T-cell (primary cell): ENCODE measurements around the gene RTL3. TPM values are rescaled to one million over a fixed set of nuclear protein-coding genes. Genes with fewer than 3 reads are reported as not detected.
A peak's percentile ranks its signal among the peaks of the same experiment; 100 is the strongest.

Experiments
- ATAC-seq, 4 experiments: fragments of 200-7000 bp in 3 of 4; fragments of 150-1000 bp in 1 of 4; cut with Tn5 transposase; replicated peaks in 1 of 4; 1 replicate in 3 of 4; 2 replicates in 1 of 4; pipeline ENCODE4 v1.10.0; 2021; ENCODE audit warnings: moderate library complexity in 3 of 4, mild to moderate bottlenecking in 2 of 4, moderate number of reproducible peaks in 1 of 4
- CTCF ChIA-PET, 2 donors: fragments of 300-600 bp; sonication (Branson Sonifier 250); formaldehyde crosslinking; loops; one replicate each; lab custom pipeline; 2022; ENCODE audit warnings: antibody characterized with exemption in 2 of 2; lab: Charles Lee
- POLR2A ChIA-PET, 2 donors: fragments of 300-600 bp; sonication (Branson Sonifier 250); formaldehyde crosslinking; loops; one replicate each; lab custom pipeline; 2022; ENCODE audit warnings: antibody characterized with exemption in 2 of 2; lab: Charles Lee
- DNase-seq, 35 experiments: peaks; one replicate each; pipeline versions ENCODE4 v3.0.0 to v3.0.0-alpha.2; 2013 to 2023
- H3K27ac ChIP-seq: one replicate; pipeline ENCODE4 v1.5.1; 2013; ENCODE audit warnings: low read length
- H3K27me3 ChIP-seq, 2 experiments: replicated peaks in 1 of 2; 1 replicate in 1 of 2; 2 replicates in 1 of 2; pipeline versions ENCODE4 v1.6.1 to v1.7.0; 2013; ENCODE audit warnings: low read length in 1 of 2, mixed read lengths in 1 of 2; ENCODE audit not compliant: control insufficient read depth in 2 of 2, insufficient read depth in 2 of 2; ENCODE audit errors: extremely low read depth in 1 of 2
- H3K36me3 ChIP-seq, 2 donors: 1 replicate in 1 of 2; 2 replicates in 1 of 2; pipeline versions ENCODE4 v1.6.1 to v1.7.0; 2013; ENCODE audit warnings: low read length in 1 of 2; ENCODE audit not compliant: control insufficient read depth in 2 of 2, insufficient read depth in 1 of 2; ENCODE audit errors: extremely low read depth in 1 of 2
- H3K4me1 ChIP-seq, 2 experiments: 1 replicate in 1 of 2; 2 replicates in 1 of 2; pipeline versions ENCODE4 v1.6.1 to v1.7.0; 2013; ENCODE audit warnings: low read length in 2 of 2, mixed read lengths in 1 of 2; ENCODE audit not compliant: insufficient read depth in 2 of 2, control insufficient read depth in 1 of 2; ENCODE audit errors: extremely low read depth in 1 of 2
- H3K4me3 ChIP-seq, 2 donors: 1 replicate in 1 of 2; 2 replicates in 1 of 2; pipeline versions ENCODE4 v1.5.1 to v1.7.0; 2013; ENCODE audit warnings: mild to moderate bottlenecking in 2 of 2, low read length in 1 of 2, moderate library complexity in 1 of 2; ENCODE audit not compliant: control insufficient read depth in 1 of 2; ENCODE audit errors: extremely low read depth in 1 of 2
- H3K9me3 ChIP-seq: 2 replicates; pipeline ENCODE4 v1.7.0; 2013
- H3K27ac Mint-ChIP-seq, 2 donors: one replicate each; pipeline ENCODE4 v1.8.0; 2020 to 2021; ENCODE audit warnings: mild to moderate bottlenecking in 2 of 2, mixed read lengths in 2 of 2
- H3K27me3 Mint-ChIP-seq, 2 donors: one replicate each; pipeline ENCODE4 v1.8.0; 2021 to 2022; ENCODE audit warnings: mixed read lengths in 2 of 2
- H3K36me3 Mint-ChIP-seq: one replicate; pipeline ENCODE4 v1.8.0; 2021; ENCODE audit warnings: mixed read lengths
- H3K4me1 Mint-ChIP-seq, 3 donors: one replicate each; pipeline ENCODE4 v1.8.0; 2020 to 2022; ENCODE audit warnings: mixed read lengths in 3 of 3, mild to moderate bottlenecking in 1 of 3
- H3K4me3 Mint-ChIP-seq, 3 donors: one replicate each; pipeline ENCODE4 v1.8.0; 2020 to 2022; ENCODE audit warnings: mild to moderate bottlenecking in 3 of 3, mixed read lengths in 3 of 3, moderate library complexity in 3 of 3
- H3K9me3 Mint-ChIP-seq, 3 donors: one replicate each; pipeline ENCODE4 v1.8.0; 2020 to 2022; ENCODE audit warnings: mixed read lengths in 3 of 3
- whole genome bisulfite sequencing: methylation state at CpG from one replicate; pipeline ENCODE4 v1.1.5; 2013; ENCODE audit warnings: missing lambda C conversion rate; ENCODE audit not compliant: insufficient coverage; 5-methylcytosine and 5-hydroxymethylcytosine counted together
- total RNA-seq, 35 experiments: library from RNA in 6 of 35; stranded (reverse) in 6 of 35; fragments of 120-200 nt in 1 of 35; gene quantifications; one replicate each; pipeline versions ENCODE4 v1.2.1 to v1.2.4 and lab custom pipeline; 2013 to 2026

The RTL3 gene
- total RNA-seq, 5 donors from 2014 or later (not counting 1 experiment from before 2014, with no cell fraction given), result not detected

GRCh38 chrX:78624962-78625909 lies 33.9 kb downstream of the RTL3 start:
- Histone ChIP-seq H3K27ac (no peak overlapping the region), H3K4me1 (no peaks in the 10 kb centered on the region), H3K4me3 (no peak overlapping the region), H3K27me3 (no peaks in the 10 kb centered on the region), H3K36me3 (no peaks in the 10 kb centered on the region), H3K9me3 (no peaks in the 10 kb centered on the region)
- ChIA-PET POLR2A (no interaction called here), CTCF (no interaction called here)
- Mint-ChIP-seq H3K27me3 (peaks cover 0 to 11% of the 10 kb centered on the region in 2 donors), H3K4me3 (no peak overlapping the region), H3K9me3 (no peaks in the 10 kb centered on the region), H3K36me3 (no peaks in the 10 kb centered on the region), H3K4me1 (peaks cover 0 to 20% (median 9%) of the 10 kb centered on the region in 3 donors), H3K27ac (peak overlapping the region in 1 of 2 donors; percentile 14)
- ATAC-seq, result no peak
- WGBS, result 56% methylated on average over 1 of the region's 2 CpGs
- peak in 1 of 35 experiments; percentile 0 for DNase-seq

- no peaks in the 10 kb centered on the region for H3K9me3 ChIP-seq
- no peaks in the 10 kb centered on the region for H3K27me3 ChIP-seq
- ChIA-PET POLR2A (no interaction called here), CTCF (no interaction called here)
- Mint-ChIP-seq H3K9me3 (no peaks in the 10 kb centered on the region), H3K4me3 (no peak overlapping the region), H3K4me1 (peaks cover 0 to 20% (median 9%) of the 10 kb centered on the region in 3 donors), H3K27ac (no peak overlapping the region), H3K36me3 (no peaks in the 10 kb centered on the region), H3K27me3 (peaks cover 0 to 11% of the 10 kb centered on the region in 2 donors)
- no peaks in the 10 kb centered on the region for H3K4me1 ChIP-seq
- DNase-seq (no peak), ATAC-seq (no peak)
- no peak overlapping the region for H3K27ac ChIP-seq
- H3K36me3 ChIP-seq, result no peaks in the 10 kb centered on the region
- H3K4me3 ChIP-seq, result no peak overlapping the region
- WGBS, result no CpG with 5 or more reads among the region's 1 CpG
Observed at GRCh38 chrX:78624426-78624825, 34.7 kb downstream of the RTL3 start.

- H3K27ac ChIP-seq, result no peak overlapping the region
- Mint-ChIP-seq H3K9me3 (no peaks in the 10 kb centered on the region), H3K27me3 (peaks cover 0 to 11% of the 10 kb centered on the region in 2 donors), H3K4me1 (peaks cover 0 to 20% (median 9%) of the 10 kb centered on the region in 3 donors), H3K36me3 (no peaks in the 10 kb centered on the region), H3K4me3 (no peak overlapping the region), H3K27ac (no peak overlapping the region)
- DNase-seq (no peak), ATAC-seq (no peak)
- no peaks in the 10 kb centered on the region for H3K9me3 ChIP-seq
- H3K36me3 ChIP-seq, result no peaks in the 10 kb centered on the region
- ChIA-PET CTCF (no interaction called here), POLR2A (no interaction called here)
- H3K27me3 ChIP-seq, result no peaks in the 10 kb centered on the region
- H3K4me1 ChIP-seq, result no peaks in the 10 kb centered on the region
- 67% methylated on average over 1 of the region's 1 CpG for WGBS
- H3K4me3 ChIP-seq, result no peak overlapping the region
Observed at GRCh38 chrX:78622831-78623230, 36.3 kb downstream of the RTL3 start.

- ChIA-PET POLR2A (no interaction called here), CTCF (no interaction called here)
- Mint-ChIP-seq H3K9me3 (no peaks in the 10 kb centered on the region), H3K4me1 (no peaks in the 10 kb centered on the region), H3K27me3 (peaks cover 0 to 11% of the 10 kb centered on the region in 2 donors), H3K4me3 (no peak overlapping the region), H3K27ac (no peak overlapping the region), H3K36me3 (no peaks in the 10 kb centered on the region)
- Histone ChIP-seq H3K4me1 (no peaks in the 10 kb centered on the region), H3K27ac (no peak overlapping the region), H3K9me3 (no peaks in the 10 kb centered on the region), H3K27me3 (no peaks in the 10 kb centered on the region), H3K36me3 (no peaks in the 10 kb centered on the region), H3K4me3 (no peak overlapping the region)
- ATAC-seq (no peak), DNase-seq (no peak)
- 100% methylated on average over 1 of the region's 3 CpGs for WGBS
Observed at GRCh38 chrX:78619834-78620233, 39.3 kb downstream of the RTL3 start.

GRCh38 chrX:78618987-78619386 lies 40.1 kb downstream of the RTL3 start:
- H3K36me3 Mint-ChIP-seq, result no peaks in the 10 kb centered on the region
- no peaks in the 10 kb centered on the region for H3K9me3 ChIP-seq
- H3K27ac ChIP-seq, result no peak overlapping the region
- peaks cover 0 to 11% of the 10 kb centered on the region in 2 donors for H3K27me3 Mint-ChIP-seq
- H3K9me3 Mint-ChIP-seq, result no peaks in the 10 kb centered on the region
- no peaks in the 10 kb centered on the region for H3K27me3 ChIP-seq
- ChIA-PET POLR2A (no interaction called here), CTCF (no interaction called here)
- H3K4me3 Mint-ChIP-seq, result no peak overlapping the region
- no peak for ATAC-seq
- H3K27ac Mint-ChIP-seq, result no peak overlapping the region
- no CpG with 5 or more reads among the region's 2 CpGs for WGBS
- H3K4me1 ChIP-seq, result no peaks in the 10 kb centered on the region
- no peak for DNase-seq
- H3K4me1 Mint-ChIP-seq, result no peaks in the 10 kb centered on the region
- no peaks in the 10 kb centered on the region for H3K36me3 ChIP-seq
- H3K4me3 ChIP-seq, result no peak overlapping the region

GRCh38 chrX:78614264-78614663 lies 44.9 kb downstream of the RTL3 start:
- ChIA-PET POLR2A (no interaction called here), CTCF (no interaction called here)
- no peaks in the 10 kb centered on the region for H3K4me1 ChIP-seq
- Mint-ChIP-seq H3K27me3 (peaks cover 0 to 4% of the 10 kb centered on the region in 2 donors), H3K27ac (no peak overlapping the region), H3K4me1 (no peaks in the 10 kb centered on the region), H3K36me3 (no peaks in the 10 kb centered on the region), H3K9me3 (no peaks in the 10 kb centered on the region), H3K4me3 (no peak overlapping the region)
- H3K36me3 ChIP-seq, result no peaks in the 10 kb centered on the region
- H3K4me3 ChIP-seq, result no peak overlapping the region
- ATAC-seq, result no peak
- no CpG with 5 or more reads among the region's 1 CpG for WGBS
- H3K9me3 ChIP-seq, result no peaks in the 10 kb centered on the region
- no peak for DNase-seq
- H3K27ac ChIP-seq, result no peak overlapping the region
- H3K27me3 ChIP-seq, result no peaks in the 10 kb centered on the region
